ENCODE data around the gene LPAR2. TPM values are rescaled to one million over a fixed set of nuclear protein-coding genes. Genes with fewer than 3 reads are reported as not detected.

LPAR2 gene
- total and polyA plus RNA-seq, 2 experiments from 2014 or later: 39.4 to 63.1 TPM

DNA sequence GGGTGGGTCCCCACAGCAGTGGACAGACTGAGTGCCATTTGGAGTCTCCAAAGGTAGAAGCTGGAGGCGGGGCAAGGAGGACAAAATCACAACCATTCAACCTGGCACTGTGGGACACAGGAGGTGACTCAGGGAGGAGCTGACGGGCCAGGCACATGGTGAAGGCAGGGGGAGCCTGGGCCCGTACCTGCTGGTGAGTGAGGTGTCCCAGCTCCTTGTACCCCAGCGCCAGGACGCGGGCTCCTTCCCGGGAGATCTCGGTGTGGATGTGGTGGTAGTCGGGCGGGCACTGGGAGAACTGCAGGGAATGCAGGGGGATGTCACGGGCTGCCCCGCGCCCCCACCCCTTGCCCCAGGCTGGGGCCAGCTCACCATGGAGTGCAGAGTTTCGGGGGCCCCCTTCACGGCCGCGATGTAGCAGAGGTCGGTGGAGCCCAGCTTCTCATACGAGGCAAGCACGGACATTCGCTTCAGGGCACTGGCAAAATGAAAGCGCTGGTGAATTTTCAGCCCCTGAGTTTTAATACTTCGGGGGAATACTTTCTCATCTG, 25.7 kb upstream of the LPAR2 start:
- no peaks in the 10 kb centered on the region for H3K27me3 ChIP-seq (ENCODE audit: insufficient read depth)
- DNase-seq (ENCODE audit: low spot score) (no peak), ATAC-seq (no peak)
- no peaks in the 10 kb centered on the region for H3K4me1 Mint-ChIP-seq
- peaks cover 82% of the 10 kb centered on the region for H3K36me3 Mint-ChIP-seq (ENCODE audit: low read depth)
- no peak for TF ChIP-seq JUNB (IDR thresholded peaks at IDR 0.05; ENCODE audit: unreplicated experiment)
- no peak for TF ChIP-seq STAT1 (IDR thresholded peaks at IDR 0.05; ENCODE audit: unreplicated experiment)
- TF ChIP-seq POLR2AphosphoS5 (IDR thresholded peaks at IDR 0.05; ENCODE audit: low read depth): no peak
- no peak for TF ChIP-seq ZNF114 (CRISPR knock-in tag; IDR thresholded peaks at IDR 0.05)
- peaks cover 17% of the 10 kb centered on the region for H3K27me3 Mint-ChIP-seq (ENCODE audit: insufficient read depth, low read depth, poor library complexity)
- no peak overlapping the region for H3K27ac ChIP-seq (ENCODE audit: low read depth)
- H3K9me3 Mint-ChIP-seq: no peaks in the 10 kb centered on the region
- H3K4me3 Mint-ChIP-seq: no peak overlapping the region; the same call in 2 of the 3 replicates
- peaks cover 10% of the 10 kb centered on the region; the same call in 1 of the 2 replicates for H4K20me1 ChIP-seq (replicated peaks; ENCODE audit: insufficient read depth)
- peaks cover 23% of the 10 kb centered on the region; the same call in 1 of the 2 replicates for H3K36me3 ChIP-seq (ENCODE audit: insufficient read depth)
- H3F3A ChIP-seq (replicated peaks; ENCODE audit: low read depth): no peaks in the 10 kb centered on the region
- H3K9me2 ChIP-seq (ENCODE audit: insufficient read depth): no peaks in the 10 kb centered on the region
- H3K4me1 ChIP-seq (ENCODE audit: insufficient read depth): no peaks in the 10 kb centered on the region
- H3K27ac Mint-ChIP-seq: no peak overlapping the region
- no peak overlapping the region for H2AFZ ChIP-seq
- no peak overlapping the region for H3K4me2 ChIP-seq
- no peak overlapping the region for H3K4me3 ChIP-seq
- H3K79me2 ChIP-seq (replicated peaks; ENCODE audit: insufficient read depth): 0 out of 2 replicates have a peak, but pooled peaks cover under 1% of the 10 kb centered on the region

DNA sequence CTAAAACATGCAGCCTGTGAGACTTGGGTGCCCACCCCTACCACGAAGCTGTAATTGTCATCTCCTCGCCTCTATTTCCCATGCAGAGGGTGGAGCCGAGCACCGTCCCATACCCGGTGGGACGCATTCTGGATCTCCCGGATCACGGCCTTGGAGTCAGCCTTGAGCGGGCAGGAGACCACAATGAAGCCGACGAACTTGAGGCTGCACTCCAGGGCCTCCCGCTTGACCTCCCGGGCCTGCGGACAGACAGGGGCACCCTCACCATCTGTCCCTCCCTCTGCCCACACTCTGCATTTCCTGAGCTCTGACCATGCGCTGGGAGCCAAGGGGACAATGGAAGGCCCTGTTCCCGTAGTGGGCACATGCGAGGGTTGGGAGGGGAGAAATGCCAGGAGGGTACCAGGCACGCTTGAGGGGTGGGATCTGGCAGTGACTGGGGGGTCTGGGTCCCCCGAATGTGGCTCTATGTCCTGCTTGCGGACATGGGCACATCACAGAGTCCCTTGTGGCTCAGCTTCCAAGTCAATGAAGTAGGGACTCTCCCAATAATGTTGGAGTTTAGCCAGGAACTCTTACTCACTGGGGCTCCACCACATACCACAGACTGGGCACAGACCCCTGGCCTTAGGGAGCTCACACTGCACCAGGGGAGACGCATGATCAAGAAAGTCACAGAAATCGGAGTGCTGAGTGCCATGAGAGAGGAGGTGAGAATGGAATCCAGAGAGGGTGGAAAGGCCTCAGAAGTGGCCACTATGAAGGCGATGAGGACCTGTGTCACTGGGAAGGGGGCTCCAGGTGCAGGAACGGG, 24.7 kb upstream of the LPAR2 start:
- Histone ChIP-seq H3K27ac (ENCODE audit: low read depth) (no peak overlapping the region), H3K4me1 (ENCODE audit: insufficient read depth) (no peaks in the 10 kb centered on the region), H3K36me3 (ENCODE audit: insufficient read depth) (peaks cover 19% of the 10 kb centered on the region), H4K20me1 (replicated peaks; ENCODE audit: insufficient read depth) (peaks cover 6% of the 10 kb centered on the region; the same call in 1 of the 2 replicates), H3K9me2 (ENCODE audit: insufficient read depth) (no peaks in the 10 kb centered on the region), H3F3A (replicated peaks; ENCODE audit: low read depth) (no peaks in the 10 kb centered on the region), H3K79me2 (replicated peaks; ENCODE audit: insufficient read depth) (no peaks in the 10 kb centered on the region), H3K4me2 (no peak overlapping the region), H3K4me3 (no peak overlapping the region), H2AFZ (no peak overlapping the region), H3K27me3 (ENCODE audit: insufficient read depth) (no peaks in the 10 kb centered on the region)
- peaks cover 20% of the 10 kb centered on the region for H3K27me3 Mint-ChIP-seq (ENCODE audit: insufficient read depth, low read depth, poor library complexity)
- DNase-seq (ENCODE audit: low spot score) (no peak), ATAC-seq (no peak)
- H3K36me3 Mint-ChIP-seq (ENCODE audit: low read depth): peaks cover 78% of the 10 kb centered on the region
- H3K27ac Mint-ChIP-seq: no peak overlapping the region
- no peaks in the 10 kb centered on the region for H3K9me3 Mint-ChIP-seq
- H3K4me1 Mint-ChIP-seq: no peaks in the 10 kb centered on the region
- H3K4me3 Mint-ChIP-seq: no peak overlapping the region; the same call in 2 of the 3 replicates
- TF ChIP-seq, protein P1, sequence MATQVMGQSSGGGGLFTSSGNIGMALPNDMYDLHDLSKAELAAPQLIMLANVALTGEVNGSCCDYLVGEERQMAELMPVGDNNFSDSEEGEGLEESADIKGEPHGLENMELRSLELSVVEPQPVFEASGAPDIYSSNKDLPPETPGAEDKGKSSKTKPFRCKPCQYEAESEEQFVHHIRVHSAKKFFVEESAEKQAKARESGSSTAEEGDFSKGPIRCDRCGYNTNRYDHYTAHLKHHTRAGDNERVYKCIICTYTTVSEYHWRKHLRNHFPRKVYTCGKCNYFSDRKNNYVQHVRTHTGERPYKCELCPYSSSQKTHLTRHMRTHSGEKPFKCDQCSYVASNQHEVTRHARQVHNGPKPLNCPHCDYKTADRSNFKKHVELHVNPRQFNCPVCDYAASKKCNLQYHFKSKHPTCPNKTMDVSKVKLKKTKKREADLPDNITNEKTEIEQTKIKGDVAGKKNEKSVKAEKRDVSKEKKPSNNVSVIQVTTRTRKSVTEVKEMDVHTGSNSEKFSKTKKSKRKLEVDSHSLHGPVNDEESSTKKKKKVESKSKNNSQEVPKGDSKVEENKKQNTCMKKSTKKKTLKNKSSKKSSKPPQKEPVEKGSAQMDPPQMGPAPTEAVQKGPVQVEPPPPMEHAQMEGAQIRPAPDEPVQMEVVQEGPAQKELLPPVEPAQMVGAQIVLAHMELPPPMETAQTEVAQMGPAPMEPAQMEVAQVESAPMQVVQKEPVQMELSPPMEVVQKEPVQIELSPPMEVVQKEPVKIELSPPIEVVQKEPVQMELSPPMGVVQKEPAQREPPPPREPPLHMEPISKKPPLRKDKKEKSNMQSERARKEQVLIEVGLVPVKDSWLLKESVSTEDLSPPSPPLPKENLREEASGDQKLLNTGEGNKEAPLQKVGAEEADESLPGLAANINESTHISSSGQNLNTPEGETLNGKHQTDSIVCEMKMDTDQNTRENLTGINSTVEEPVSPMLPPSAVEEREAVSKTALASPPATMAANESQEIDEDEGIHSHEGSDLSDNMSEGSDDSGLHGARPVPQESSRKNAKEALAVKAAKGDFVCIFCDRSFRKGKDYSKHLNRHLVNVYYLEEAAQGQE (IDR thresholded peaks at IDR 0.05; ENCODE audit: unreplicated experiment): no peak
- TF ChIP-seq ZNF114 (CRISPR knock-in tag; IDR thresholded peaks at IDR 0.05) (no peak), EZH2phosphoT487 (IDR thresholded peaks at IDR 0.05; ENCODE audit: unreplicated experiment) (no peak), JUNB (IDR thresholded peaks at IDR 0.05; ENCODE audit: unreplicated experiment) (no peak)
- TF ChIP-seq, protein P2, sequence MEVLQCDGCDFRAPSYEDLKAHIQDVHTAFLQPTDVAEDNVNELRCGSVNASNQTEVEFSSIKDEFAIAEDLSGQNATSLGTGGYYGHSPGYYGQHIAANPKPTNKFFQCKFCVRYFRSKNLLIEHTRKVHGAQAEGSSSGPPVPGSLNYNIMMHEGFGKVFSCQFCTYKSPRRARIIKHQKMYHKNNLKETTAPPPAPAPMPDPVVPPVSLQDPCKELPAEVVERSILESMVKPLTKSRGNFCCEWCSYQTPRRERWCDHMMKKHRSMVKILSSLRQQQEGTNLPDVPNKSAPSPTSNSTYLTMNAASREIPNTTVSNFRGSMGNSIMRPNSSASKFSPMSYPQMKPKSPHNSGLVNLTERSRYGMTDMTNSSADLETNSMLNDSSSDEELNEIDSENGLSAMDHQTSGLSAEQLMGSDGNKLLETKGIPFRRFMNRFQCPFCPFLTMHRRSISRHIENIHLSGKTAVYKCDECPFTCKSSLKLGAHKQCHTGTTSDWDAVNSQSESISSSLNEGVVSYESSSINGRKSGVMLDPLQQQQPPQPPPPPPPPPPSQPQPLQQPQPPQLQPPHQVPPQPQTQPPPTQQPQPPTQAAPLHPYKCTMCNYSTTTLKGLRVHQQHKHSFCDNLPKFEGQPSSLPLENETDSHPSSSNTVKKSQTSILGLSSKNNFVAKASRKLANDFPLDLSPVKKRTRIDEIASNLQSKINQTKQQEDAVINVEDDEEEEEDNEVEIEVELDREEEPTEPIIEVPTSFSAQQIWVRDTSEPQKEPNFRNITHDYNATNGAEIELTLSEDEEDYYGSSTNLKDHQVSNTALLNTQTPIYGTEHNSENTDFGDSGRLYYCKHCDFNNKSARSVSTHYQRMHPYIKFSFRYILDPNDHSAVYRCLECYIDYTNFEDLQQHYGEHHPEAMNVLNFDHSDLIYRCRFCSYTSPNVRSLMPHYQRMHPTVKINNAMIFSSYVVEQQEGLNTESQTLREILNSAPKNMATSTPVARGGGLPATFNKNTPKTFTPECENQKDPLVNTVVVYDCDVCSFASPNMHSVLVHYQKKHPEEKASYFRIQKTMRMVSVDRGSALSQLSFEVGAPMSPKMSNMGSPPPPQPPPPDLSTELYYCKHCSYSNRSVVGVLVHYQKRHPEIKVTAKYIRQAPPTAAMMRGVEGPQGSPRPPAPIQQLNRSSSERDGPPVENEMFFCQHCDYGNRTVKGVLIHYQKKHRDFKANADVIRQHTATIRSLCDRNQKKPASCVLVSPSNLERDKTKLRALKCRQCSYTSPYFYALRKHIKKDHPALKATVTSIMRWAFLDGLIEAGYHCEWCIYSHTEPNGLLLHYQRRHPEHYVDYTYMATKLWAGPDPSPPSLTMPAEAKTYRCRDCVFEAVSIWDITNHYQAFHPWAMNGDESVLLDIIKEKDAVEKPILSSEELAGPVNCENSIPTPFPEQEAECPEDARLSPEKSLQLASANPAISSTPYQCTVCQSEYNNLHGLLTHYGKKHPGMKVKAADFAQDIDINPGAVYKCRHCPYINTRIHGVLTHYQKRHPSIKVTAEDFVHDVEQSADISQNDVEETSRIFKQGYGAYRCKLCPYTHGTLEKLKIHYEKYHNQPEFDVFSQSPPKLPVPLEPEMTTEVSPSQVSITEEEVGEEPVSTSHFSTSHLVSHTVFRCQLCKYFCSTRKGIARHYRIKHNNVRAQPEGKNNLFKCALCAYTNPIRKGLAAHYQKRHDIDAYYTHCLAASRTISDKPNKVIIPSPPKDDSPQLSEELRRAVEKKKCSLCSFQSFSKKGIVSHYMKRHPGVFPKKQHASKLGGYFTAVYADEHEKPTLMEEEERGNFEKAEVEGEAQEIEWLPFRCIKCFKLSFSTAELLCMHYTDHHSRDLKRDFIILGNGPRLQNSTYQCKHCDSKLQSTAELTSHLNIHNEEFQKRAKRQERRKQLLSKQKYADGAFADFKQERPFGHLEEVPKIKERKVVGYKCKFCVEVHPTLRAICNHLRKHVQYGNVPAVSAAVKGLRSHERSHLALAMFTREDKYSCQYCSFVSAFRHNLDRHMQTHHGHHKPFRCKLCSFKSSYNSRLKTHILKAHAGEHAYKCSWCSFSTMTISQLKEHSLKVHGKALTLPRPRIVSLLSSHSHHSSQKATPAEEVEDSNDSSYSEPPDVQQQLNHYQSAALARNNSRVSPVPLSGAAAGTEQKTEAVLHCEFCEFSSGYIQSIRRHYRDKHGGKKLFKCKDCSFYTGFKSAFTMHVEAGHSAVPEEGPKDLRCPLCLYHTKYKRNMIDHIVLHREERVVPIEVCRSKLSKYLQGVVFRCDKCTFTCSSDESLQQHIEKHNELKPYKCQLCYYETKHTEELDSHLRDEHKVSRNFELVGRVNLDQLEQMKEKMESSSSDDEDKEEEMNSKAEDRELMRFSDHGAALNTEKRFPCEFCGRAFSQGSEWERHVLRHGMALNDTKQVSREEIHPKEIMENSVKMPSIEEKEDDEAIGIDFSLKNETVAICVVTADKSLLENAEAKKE (CRISPR knock-in tag; IDR thresholded peaks at IDR 0.05): no peak

Measured in GM23338 (cell line).